IPS DF 4.7 (cell line): ENCODE data around the gene P2RX2.
"Not testable (repeated sequence)": the region's sequence is repeated elsewhere in the genome, so short reads cannot be mapped to it uniquely, and the experiment has no call there.

Source experiments
- DNase-seq: peaks from one replicate; pipeline ENCODE4 v3.0.0-alpha.2; 2013; ENCODE audit warnings: low spot score; ENCODE audit errors: extremely low read depth

P2RX2 gene

DNA sequence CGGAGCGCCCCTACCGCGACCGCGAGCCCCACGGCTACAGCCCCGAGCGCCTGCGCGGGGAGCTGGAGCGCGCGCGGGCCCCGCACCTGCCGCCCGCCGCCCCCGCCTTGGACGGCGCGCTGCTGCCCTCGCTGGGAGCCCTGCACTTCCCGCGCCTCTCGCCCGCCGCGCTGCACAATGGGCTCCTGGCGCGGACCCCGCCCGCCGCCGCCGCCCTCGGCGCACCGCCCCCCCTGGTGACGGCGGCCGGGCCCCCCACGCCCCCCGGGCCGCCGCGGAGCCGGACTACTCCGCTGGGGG, 35.2 kb upstream of the P2RX2 start:
- DNase-seq = no peak

DNA sequence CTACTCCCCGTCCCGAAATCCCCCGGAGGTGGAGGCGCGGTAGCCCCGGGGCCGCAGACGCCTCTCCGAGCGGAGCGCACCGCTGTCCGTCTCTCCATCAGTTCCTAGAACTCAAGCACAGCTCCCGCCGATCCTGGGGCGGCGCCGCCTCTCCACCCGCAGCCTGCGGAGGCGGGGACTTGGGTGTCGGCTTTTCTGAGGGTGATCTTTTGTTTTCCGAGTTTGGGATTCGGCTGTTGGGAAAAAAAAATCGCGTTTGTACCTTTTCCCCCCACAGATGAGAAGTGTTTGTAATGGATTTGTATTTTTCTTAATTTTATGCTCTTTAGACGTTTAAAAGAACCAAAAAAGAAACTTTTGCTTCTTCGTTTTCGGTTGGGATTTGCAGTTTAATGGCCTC, 34.8 kb upstream of the P2RX2 start:
- no peak for DNase-seq

DNA sequence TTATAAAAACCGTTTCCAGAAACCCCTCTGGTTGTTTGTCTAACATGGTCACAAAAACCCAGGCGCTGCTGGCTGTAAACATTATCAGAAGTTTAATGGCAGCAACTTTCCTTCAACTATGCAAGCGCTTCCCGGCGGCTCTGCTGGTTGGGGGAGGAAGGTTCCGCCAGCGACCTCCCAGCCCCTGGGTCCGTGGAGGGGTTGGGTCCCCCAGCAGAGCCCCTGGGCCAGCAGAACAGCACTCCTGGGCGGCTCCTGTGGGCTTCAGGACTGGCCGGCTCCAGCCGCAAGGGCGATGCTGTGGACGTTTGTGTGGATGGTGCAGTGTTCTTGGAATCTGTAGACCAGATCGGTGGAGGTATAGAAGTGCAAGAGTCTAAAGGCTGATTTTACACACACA, 34.1 kb upstream of the P2RX2 start:
- DNase-seq = no peak

DNA sequence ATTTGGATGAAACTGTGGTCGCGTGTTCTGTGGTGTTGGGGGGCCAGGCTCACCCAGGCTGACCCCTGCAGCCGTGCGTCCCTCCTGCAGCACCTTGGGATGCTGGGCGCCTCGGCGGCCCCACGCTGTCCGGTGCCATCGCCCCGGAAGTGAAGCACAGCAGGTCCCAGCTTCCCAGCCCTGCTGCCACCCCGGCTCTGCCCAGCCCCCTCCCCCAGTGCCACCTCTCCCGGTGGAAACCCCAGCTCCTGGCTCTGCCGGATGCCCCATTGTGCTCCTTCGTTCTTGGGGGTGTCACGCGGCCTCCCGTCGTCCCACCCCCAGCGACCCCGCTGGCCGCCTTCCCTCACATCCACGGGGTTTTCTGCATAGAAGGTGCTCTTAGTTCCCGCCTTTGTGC, 33.4 kb upstream of the P2RX2 start:
- DNase-seq = no peak

DNA sequence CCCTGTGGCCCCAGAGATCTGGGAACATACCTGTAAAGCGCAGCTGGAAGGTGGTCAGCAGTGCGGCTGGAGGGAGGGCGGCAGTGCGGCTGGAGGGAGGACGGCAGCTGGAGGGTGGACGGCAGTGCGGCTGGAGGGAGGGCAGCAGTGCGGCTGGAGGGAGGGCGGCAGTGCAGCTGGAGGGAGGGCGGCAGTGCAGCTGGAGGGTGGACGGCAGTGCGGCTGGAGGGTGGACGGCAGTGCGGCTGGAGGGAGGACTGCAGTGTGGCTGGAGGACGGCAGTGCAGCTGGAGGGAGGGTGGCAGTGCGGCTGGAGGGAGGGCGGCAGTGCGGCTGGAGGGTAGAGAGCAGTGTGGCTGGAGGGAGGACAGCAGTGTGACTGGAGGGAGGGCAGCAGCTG, 31.6 kb upstream of the P2RX2 start:
- DNase-seq = no peak

DNA sequence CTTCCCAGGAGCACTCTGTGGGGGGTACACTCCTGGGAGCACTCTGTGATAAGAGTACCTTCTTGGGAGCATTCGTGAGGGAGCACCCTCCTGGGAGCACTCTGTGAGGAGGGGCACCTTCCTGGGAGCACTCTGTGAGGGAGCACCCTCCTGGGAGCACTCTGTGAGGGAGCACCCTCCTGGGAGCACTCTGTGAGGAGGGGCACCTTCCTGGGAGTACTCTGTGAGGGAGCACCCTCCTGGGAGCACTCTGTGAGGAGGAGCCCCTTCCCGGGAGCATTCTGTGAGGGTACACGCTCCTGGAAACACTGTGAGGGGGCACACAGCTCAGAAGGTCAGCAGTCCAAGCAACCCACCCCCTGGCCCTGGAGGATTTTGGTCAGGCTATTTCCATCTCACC, 30.8 kb upstream of the P2RX2 start:
- no peak for DNase-seq

DNA sequence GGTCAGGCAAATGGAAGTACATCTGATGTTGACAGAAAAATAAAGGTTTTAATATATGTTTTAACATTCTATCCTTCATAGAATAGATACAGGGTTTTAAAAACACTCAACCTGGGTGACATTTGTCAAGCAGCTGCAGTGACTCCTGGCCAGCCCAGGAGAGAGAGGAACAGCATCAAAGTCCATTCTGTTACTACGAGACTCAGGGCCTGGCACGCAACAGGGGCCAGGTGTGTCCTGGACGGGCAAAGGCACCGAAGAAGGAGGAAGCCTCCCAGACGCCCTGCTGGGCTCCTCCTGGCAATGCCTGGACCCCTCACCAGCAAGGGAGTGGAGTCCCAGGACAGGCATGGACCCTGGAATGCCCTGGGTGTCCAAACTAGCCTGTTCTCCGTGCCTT, 30.3 kb upstream of the P2RX2 start:
- DNase-seq = no peak

DNA sequence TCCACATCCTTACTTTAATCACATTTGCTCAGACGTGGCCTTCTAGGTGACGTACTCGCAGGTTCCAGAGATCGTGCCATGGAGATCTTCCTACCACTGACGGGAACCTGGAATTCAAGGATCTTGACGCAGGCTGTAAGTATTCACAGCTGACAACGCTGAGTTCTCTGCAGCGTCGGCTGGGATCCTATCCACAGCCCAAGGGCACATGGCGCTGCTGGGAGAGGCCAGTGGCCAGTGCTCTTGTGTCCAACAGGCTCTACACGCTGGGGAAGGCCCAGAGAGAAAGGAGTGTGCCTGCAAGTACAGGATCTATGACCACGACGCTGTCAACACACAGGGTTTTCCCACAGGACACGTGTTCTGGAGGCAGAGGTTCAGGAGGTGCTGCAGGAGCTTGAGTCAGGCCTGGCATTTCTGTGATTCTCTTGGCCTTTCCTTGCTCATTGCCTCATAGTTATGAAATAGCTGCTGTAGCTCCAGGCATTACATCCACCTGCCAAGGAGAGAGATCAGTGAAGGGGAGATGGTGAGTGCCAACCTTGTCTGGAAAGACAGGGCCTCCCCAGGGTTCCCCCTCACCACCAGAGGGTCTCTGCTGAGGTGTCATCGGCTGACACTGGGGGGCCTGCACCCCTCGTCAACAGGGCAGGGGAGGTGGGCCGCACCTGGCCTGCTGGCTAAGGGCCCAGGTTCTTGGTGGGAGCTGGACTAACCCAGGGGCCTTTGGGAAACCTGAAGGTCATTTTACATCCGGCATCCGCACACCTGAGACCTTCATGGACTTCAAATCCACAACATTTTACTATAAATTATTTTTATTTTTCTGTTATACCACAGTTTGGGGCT, 29.5 kb upstream of the P2RX2 start:
- no peak for DNase-seq

DNA sequence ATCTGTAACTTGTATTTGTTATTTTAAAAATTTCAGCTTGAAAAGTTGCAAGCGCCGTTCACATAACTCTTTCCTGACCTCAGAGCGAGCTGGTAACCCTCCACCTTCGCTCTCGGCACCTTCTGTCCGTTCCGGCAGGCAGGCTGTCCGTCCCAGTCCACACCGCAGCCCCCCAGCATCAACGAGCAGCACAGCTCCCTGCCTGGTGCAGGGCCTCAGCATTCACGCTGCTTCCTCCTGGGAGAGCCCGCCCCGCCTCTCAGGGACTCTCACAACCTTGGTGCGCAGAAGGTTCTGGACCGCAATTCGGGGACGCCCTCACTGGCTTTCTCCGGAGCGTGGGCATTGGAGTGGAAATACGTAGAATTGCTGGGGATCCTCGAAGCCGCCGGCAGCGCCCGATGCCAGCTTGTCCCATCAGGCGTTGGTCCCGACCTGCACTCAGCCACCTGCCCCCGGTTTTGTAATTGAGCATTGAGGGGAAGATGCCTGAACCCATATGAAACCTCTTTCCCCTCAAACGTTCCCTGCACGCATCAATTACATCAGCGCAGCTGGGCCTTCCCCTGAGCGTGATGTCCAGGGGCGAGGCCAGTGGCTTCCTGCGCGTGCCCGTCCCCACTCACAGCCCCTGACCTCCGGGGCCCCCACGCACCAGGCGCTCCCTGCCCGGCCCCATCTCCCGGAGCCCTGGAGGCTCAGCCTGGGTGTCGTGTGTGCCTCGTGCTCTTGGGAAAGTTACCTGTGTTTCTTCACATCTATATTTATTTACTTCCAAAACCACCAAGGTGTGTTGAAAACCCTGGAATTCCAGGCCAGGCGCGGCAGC, 27.3 kb upstream of the P2RX2 start:
- DNase-seq = no peak

DNA sequence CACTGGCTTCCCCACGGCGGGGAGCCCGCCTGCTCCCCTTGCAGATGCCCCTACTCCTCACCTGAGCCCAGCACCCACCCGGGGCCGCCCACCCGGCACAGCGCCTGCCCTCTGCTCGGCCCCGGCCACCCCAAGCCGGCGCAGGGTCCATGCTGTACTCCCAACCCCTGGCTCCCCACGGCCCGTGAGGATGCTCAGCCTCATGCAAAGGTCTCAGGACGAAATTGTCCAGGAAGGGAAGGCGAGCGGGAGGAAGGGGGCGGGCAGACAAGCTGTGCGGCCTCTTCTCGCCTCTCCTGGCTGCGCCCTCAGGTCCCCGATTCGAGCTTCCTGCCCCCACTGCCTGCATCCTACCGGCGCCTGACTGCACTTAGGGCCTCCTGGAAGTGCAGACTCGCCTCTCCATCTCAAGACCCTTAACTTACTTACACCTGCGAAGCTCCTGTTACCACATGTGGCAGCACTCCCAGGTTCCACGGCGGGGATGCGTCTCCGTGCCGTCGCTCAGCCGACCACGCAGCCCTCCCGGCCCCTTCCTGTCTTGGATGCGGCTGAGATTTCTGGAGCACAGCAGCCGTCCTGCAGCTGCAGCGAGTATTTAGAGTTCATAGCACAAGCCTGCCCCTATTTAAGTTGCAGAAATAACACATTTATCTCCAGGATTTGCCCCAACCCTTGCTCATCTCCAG, 26.1 kb upstream of the P2RX2 start:
- DNase-seq = no peak

DNA sequence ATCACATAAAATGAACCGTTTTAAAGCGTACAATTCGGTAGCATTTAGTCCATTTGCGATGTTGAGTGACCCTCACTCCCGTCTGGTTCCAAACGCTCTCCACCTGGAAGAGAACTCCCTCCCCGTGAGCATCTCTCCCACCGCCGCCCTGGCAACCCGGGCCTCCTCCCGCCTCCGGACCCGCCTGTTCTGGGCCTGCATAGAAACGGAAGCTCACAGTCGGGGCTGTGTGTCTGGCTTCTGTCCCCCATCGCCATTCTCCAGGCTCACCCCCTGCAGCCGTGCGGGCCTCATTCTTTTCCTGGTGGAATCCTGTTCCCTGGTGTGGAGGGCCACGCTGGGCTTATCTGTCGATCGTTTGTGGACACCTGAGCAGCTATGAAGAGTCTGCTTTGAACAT, 25.5 kb upstream of the P2RX2 start:
- no peak for DNase-seq

DNA sequence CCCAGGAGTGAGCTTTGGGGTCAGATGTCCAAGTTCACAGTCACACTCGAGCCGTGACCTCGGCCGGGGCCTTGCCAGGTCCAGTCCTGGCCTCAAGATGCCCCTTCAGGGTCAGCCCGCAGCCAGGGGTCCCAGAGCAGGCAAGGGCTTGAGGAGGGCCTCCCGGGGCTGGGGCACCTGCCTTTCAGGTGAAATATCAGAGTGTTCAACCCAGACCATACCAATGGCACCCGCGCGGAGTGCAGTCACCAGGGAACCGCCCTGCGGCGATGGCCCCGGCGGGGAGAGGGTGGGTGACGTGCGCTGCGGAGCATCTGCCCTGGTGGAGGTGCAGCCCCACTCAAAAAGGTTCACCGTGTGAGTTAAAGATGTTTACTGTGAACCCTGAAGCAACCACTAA, 25.1 kb upstream of the P2RX2 start:
- DNase-seq = no peak

DNA sequence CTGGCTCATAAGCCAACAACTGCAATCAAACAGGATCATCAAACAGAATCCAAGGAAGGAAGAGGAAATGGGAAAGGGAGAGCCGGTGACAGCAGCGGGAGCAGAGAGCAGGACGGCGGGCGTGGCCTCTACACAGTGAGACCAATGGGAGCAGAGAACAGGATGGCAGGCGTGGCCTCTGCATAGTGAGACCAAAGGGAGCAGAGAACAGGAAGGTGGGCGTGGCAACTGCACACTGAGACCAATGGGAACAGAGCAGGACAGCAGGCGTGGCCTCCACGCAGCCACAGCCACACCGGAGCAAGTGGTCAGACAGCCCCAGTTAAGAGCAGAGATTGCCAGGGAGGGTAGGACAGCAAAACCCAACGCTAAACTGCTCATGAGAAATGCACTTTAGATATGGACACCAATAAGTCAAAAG, 24.6 kb upstream of the P2RX2 start:
- no peak for DNase-seq

DNA sequence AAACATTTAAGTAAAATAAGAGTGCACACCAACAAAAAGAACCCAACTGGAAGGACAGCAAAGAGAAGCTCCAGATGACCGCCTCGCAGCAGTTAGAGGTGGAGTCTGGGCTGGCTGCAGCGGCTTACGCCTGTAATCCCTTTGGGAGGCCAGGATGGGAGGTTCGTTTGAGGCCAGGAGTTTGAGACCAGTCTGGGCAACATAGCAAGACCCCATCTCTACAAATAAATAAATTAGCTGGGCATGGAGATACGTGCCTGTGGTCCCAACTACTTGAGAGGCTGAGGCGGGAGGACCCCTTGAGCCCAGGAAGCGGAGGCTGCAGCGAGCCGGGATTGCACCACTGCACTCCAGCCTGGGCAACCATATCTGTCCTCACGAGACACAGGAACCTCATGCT, 23.4 kb upstream of the P2RX2 start:
- no peak for DNase-seq

DNA sequence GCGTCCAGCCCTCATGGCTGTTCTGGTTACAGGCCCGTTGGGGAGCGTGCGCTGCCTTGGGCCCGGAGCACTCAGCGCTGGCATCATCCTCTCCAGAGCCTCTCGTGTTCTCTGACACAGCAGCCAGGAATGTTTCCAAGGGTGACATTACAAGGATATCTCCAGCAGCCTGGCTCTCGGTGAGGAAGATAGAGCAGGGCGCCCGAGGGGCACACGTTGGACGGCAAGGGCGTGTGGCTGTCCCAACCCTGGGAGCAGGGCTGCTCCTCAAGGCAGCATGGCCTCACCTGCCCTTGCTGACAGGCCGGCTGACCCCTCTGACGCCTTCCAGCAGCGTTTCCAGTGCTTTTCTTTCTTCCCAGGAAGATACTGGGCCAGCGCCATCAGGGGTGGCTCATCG, 22.6 kb upstream of the P2RX2 start:
- DNase-seq = no peak

DNA sequence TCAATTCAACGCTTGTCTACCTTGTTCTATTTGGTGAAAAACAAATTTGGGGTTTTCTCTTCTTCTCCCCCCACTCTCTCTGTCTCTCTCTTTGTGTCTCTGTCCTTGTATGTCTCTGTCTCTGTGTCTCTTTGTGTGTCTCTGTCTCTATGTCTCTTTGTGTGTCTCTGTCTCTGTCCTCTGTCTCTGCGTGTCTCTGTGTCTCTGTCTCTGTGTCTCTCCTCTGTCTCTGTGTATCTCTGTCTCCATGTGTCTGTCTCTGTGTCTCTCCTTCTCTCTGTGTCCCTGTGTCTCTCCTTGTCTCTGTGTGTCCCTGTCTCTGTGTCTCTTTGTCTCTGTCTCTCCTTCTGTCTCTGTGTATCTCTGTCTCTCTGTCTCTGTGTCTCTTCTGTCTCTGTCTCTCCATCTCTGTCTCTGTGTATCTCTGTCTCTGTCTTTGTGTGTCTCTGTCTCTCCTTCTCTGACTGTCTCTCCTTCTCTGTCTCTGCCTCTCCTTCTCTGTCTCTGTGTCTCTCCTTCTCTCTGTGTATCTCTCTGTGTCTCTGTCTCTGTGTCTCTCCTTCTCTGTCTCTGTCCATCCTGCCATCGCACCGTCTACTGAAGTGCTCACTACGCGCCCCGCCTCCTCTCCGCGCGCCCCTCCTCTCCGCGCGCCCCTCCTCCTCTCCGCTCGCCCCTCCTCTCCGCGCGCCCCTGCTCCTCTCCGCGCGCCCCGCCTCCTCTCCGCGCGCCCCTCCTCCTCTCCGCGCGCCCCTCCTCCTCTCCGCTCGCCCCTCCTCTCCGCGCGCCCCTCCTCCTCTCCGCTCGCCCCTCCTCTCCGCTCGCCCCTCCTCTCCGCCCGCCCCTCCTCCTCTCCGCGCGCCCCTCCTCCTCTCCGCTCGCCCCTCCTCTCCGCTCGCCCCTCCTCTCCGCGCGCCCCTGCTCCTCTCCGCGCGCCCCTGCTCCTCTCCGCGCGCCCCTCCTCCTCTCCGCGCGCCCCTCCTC, 21.0 kb upstream of the P2RX2 start:
- no peak for DNase-seq

DNA sequence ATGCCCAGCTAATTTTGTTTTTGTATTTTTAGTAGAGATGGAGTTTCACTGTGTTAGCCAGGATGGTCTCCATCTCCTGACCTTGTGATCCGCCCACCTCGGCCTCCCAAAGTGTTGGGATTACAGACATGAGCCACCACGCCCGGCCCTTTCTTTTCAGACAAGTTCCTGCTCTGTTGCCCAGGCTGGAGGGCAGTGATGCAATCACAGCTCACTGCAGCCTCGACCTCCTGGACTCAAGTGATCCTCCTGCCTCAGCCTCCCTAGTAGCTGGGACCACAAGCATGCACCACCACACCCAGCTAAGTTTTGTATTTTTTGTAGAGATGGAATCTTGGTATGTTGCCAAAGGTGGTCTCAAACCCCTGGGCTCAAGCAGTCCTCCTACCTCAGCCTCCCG, 19.1 kb upstream of the P2RX2 start:
- DNase-seq = not testable (repeated sequence)

DNA sequence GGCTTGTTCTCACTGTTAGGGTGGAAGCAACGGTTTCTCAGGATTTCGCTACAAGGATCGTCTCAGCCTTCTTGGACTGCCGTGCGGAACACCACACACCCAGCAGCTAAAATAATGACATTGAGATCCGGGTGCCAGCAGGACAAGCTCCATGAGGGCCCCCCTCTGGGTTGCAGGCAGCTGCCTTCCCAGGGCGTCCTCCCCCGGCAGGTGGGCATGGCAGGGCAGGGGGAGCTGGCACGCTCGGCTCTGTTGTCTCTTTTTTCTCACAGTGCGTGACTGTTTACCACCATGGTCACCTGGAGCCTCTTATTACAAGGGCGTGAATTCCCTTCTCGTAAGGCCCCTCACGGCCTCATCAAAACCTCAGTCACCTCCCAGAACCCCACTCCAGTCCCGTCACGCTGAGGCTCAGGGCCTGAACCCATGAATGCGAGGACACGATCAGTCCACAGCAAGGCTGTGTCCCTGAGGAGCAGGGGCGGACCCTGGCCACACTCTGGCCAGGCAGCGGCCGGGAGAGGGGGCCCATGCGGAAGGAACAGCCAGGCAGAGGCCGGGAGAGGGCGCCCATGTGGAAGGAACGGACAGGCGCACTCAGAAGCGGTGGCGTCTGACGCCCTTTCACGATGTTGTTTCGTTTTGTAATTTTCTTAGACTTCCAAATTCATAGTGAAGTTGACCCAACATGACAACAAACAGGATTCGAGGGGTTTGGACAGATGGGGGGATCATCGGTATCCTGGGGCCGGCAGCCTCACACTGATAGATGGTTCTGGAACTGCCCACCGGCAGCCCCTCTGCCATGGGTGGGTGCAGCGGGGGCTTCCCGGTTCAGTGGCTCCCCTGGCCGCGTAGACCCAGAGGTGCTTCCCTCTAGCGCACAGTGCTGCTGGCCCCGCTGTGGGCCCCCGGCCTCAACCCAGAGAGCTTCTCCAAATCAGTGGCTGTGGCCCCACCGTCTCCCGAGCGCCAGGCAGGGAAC, 18.2 kb upstream of the P2RX2 start:
- DNase-seq = no peak

DNA sequence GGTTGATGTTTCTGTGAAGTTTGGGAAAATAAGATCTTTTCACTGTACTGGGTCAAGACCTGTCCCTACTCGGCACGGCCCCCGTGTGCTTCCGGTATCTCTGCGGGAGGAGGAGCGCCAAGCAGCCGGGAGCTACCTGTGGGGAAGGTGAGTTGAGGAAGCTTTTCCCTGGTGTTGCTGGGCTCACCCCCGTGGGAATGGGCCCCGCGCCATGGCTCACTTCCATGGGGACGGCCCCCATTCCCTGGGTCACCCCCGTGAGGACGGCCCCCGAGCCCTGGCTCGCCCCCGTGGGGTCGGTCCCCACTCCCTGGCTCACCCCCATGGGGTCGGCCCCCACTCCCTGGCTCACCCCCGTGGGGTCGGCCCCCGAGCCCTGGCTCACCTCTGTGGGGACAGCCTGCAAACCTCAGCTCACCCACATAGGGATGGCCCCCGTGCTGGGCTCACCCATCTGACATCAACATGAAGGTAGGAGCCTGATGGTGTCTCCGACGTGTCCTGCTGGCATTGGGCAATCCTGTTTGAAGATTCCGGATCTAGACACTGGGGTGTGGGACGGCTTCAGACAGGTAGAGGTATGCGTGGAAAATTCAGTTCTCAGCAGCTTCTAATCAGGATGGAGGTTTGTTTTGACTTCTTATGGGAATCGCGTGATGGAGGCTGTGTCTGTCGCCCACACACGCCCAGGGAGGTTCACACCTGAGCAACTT, 17.2 kb upstream of the P2RX2 start:
- no peak for DNase-seq
